Breast epithelium (tissue), 4 donors: ENCODE measurements around the gene USO1. TPM values are rescaled to one million over a fixed set of nuclear protein-coding genes. Genes with fewer than 3 reads are reported as not detected.

Source experiments
- DNase-seq, 2 donors: peaks; one replicate each; pipeline ENCODE4 v3.0.0-alpha.2; 2019; ENCODE audit warnings: low spot score in 2 of 2
- H3K27ac ChIP-seq, 2 donors: fragments of 200-600 bp; sonication (generic) in 1 of 2; one replicate each; pipeline ENCODE4 v1.5.1; 2016 to 2019; ENCODE audit warnings: mild to moderate bottlenecking in 1 of 2
- H3K27me3 ChIP-seq, 2 donors: fragments of 200-600 bp; sonication (generic) in 1 of 2; one replicate each; pipeline versions ENCODE4 v1.5.1 to v1.6.0; 2017 to 2019; ENCODE audit warnings: control low read depth in 1 of 2, mild to moderate bottlenecking in 1 of 2
- H3K36me3 ChIP-seq: fragments of 200-600 bp; one replicate; pipeline ENCODE4 v1.5.1; 2019
- H3K4me1 ChIP-seq, 2 donors: fragments of 200-600 bp; sonication (generic); one replicate each; pipeline ENCODE4 v1.5.1; 2016 to 2019; ENCODE audit warnings: control low read depth in 1 of 2
- H3K4me3 ChIP-seq, 3 donors: fragments of 200-600 bp; sonication (generic); 1 replicate in 2 of 3; 2 replicates in 1 of 3; pipeline ENCODE4 v1.5.1; 2016 to 2019; ENCODE audit warnings: mild to moderate bottlenecking in 3 of 3, moderate library complexity in 2 of 3
- H3K9me3 ChIP-seq, 2 donors: fragments of 200-600 bp; sonication (generic) in 1 of 2; one replicate each; pipeline ENCODE4 v1.5.1; 2016 to 2019; ENCODE audit warnings: control low read depth in 1 of 2
- CTCF ChIP-seq, 3 donors: fragments of 450-650 bp; IDR thresholded peaks; one replicate each; pipeline ENCODE4 v1.5.1; 2016 to 2017; ENCODE audit warnings: antibody characterized with exemption in 3 of 3, mild to moderate bottlenecking in 3 of 3, moderate library complexity in 3 of 3
- POLR2A ChIP-seq: fragments of 450-650 bp; IDR thresholded peaks from one replicate; pipeline ENCODE4 v1.6.1; 2016; ENCODE audit warnings: antibody characterized with exemption, mild to moderate bottlenecking, moderate library complexity
- POLR2AphosphoS5 ChIP-seq, 3 donors: sonication (generic); formaldehyde crosslinking; IDR thresholded peaks; one replicate each; pipeline ENCODE4 v1.6.1; 2017; ENCODE audit warnings: antibody characterized with exemption in 3 of 3
- intact Hi-C: fragments of 100-400 bp; cut with DNase I; formaldehyde crosslinking; loops from one replicate; pipeline ENCODE4 v1.15.1; 2023; ENCODE audit warnings: low total_unique reads
- total RNA-seq, 3 donors: library from RNA; depleted of rRNA; stranded (reverse); fragments of >200 nt; gene quantifications; one replicate each; pipeline ENCODE4 v1.1.0, GENCODE V29; 2016

The USO1 gene
- total RNA-seq, 3 donors from 2014 or later: 74.1 to 76.7 (median 74.1) TPM

GRCh38 chr4:75696581-75696980 lies 27.8 kb upstream of the USO1 start:
- Histone ChIP-seq H3K4me3 (no peak overlapping the region), H3K27ac (peak overlapping the region in 1 of 2 donors; percentile 25), H3K27me3 (no peaks in the 10 kb centered on the region), H3K4me1 (no peaks in the 10 kb centered on the region), H3K9me3 (no peaks in the 10 kb centered on the region), H3K36me3 (no peaks in the 10 kb centered on the region)
- TF ChIP-seq CTCF (IDR thresholded peaks at IDR 0.05): no peak
- TF ChIP-seq POLR2AphosphoS5 (IDR thresholded peaks at IDR 0.05): no peak
- no peak for TF ChIP-seq POLR2A
- intact Hi-C loops: no loop called here
- no peak for DNase-seq

GRCh38 chr4:75698162-75698962 lies 26.0 kb upstream of the USO1 start:
- no peak for DNase-seq
- no peaks in the 10 kb centered on the region for H3K27me3 ChIP-seq
- no peaks in the 10 kb centered on the region for H3K9me3 ChIP-seq

GRCh38 chr4:75698963-75699228 lies 25.5 kb upstream of the USO1 start:
- H3K27me3 ChIP-seq: no peaks in the 10 kb centered on the region
- H3K4me1 ChIP-seq: no peaks in the 10 kb centered on the region
- no peak overlapping the region for H3K27ac ChIP-seq
- H3K9me3 ChIP-seq: no peaks in the 10 kb centered on the region
- no peak for DNase-seq
- intact Hi-C loops: no loop called here
- H3K4me3 ChIP-seq: no peak overlapping the region
- no peaks in the 10 kb centered on the region for H3K36me3 ChIP-seq
- TF ChIP-seq POLR2A: no peak
- TF ChIP-seq POLR2AphosphoS5 (IDR thresholded peaks at IDR 0.05): no peak
- TF ChIP-seq CTCF (IDR thresholded peaks at IDR 0.05): no peak

More at GRCh38 chr4:75698162-75698962, 26.0 kb upstream of the USO1 start:
- TF ChIP-seq POLR2AphosphoS5 (IDR thresholded peaks at IDR 0.05): no peak
- no peak for TF ChIP-seq CTCF (IDR thresholded peaks at IDR 0.05)
- no peak for TF ChIP-seq POLR2A
- H3K4me1 ChIP-seq: no peaks in the 10 kb centered on the region
- H3K27ac ChIP-seq: no peak overlapping the region
- H3K36me3 ChIP-seq: no peaks in the 10 kb centered on the region
- intact Hi-C loops: no loop called here
- H3K4me3 ChIP-seq: no peak overlapping the region

GRCh38 chr4:75699299-75699698 lies 25.1 kb upstream of the USO1 start:
- TF ChIP-seq POLR2AphosphoS5 (IDR thresholded peaks at IDR 0.05): no peak
- no peak for TF ChIP-seq CTCF (IDR thresholded peaks at IDR 0.05)
- no peak for TF ChIP-seq POLR2A
- H3K36me3 ChIP-seq: no peaks in the 10 kb centered on the region
- no peaks in the 10 kb centered on the region for H3K27me3 ChIP-seq
- H3K4me3 ChIP-seq: no peak overlapping the region
- H3K27ac ChIP-seq: no peak overlapping the region
- no peaks in the 10 kb centered on the region for H3K4me1 ChIP-seq
- no peaks in the 10 kb centered on the region for H3K9me3 ChIP-seq
- DNase-seq: no peak
- intact Hi-C loops: no loop called here

- H3K4me3 ChIP-seq: no peak overlapping the region
- DNase-seq: no peak
- intact Hi-C loops: no loop called here
- no peaks in the 10 kb centered on the region for H3K27me3 ChIP-seq
- H3K36me3 ChIP-seq: no peaks in the 10 kb centered on the region
- H3K4me1 ChIP-seq: no peaks in the 10 kb centered on the region
- no peak for TF ChIP-seq CTCF (IDR thresholded peaks at IDR 0.05)
- H3K9me3 ChIP-seq: no peaks in the 10 kb centered on the region
- no peak overlapping the region for H3K27ac ChIP-seq
These were observed 21.4 kb upstream of the USO1 start for GRCh38 chr4:75702919-75703411.
